HEK293 (cell line): Measurements from ENCODE around the gene MAPRE3.
A peak's percentile ranks its signal among the peaks of the same experiment; 100 is the strongest.

Source experiments
- CTCF ChIA-PET: fragments of 350-600 bp; formaldehyde crosslinking; extraction: SDS; loops from one replicate; lab custom pipeline; 2021; ENCODE audit warnings: antibody characterized with exemption; lab: Yijun Ruan, JAX
- POLR2A ChIA-PET: fragments of 300-600 bp; formaldehyde crosslinking; extraction: SDS; loops from one replicate; lab custom pipeline; 2020; ENCODE audit warnings: antibody characterized with exemption, inconsistent platforms; lab: Yijun Ruan, JAX
- H3K27ac ChIP-seq: fragments of 200-500 bp; sonication (Bioruptor generic); 2 replicates; pipeline ENCODE4 v1.5.1; 2014; ENCODE audit warnings: low read depth, low read length, control low read depth, inconsistent platforms; ENCODE audit errors: extremely low read depth
- H3K36me3 ChIP-seq, 2 experiments: fragments of 200-500 bp in 1 of 2; sonication (Bioruptor generic) in 1 of 2; 1 replicate in 1 of 2; 2 replicates in 1 of 2; pipeline ENCODE4 v1.5.1; 2014 to 2017; ENCODE audit warnings: inconsistent platforms in 2 of 2, low read length in 2 of 2; ENCODE audit not compliant: control insufficient read depth in 2 of 2, insufficient read depth in 1 of 2
- H3K4me1 ChIP-seq: fragments of 200-500 bp; sonication (Bioruptor generic); 2 replicates; pipeline ENCODE4 v1.5.1; 2014; ENCODE audit warnings: mild to moderate bottlenecking, low read length, inconsistent platforms; ENCODE audit not compliant: control insufficient read depth, insufficient read depth
- H3K4me3 ChIP-seq: 2 replicates; pipeline ENCODE4 v1.5.1; 2011; ENCODE audit warnings: low read depth, mild to moderate bottlenecking, control low read depth, low read length, moderate library complexity
- H3K9me3 ChIP-seq: fragments of 200-500 bp; sonication (Bioruptor generic); 2 replicates; pipeline ENCODE4 v1.5.1; 2014; ENCODE audit warnings: low read depth, low read length, inconsistent platforms; ENCODE audit not compliant: control insufficient read depth, insufficient read depth
- KLF7 ChIP-seq: fragments of 450-650 bp; formaldehyde crosslinking; IDR thresholded peaks from 2 replicates; pipeline ENCODE4 v1.5.1; 2016; ENCODE audit warnings: missing biosample characterization, missing genetic modification characterization, borderline replicate concordance
- ZNF121 ChIP-seq: fragments of 450-650 bp; formaldehyde crosslinking; IDR thresholded peaks from 2 replicates; pipeline ENCODE4 v1.5.1; 2016; ENCODE audit warnings: missing biosample characterization, missing genetic modification characterization
- ZNF132 ChIP-seq: fragments of 450-650 bp; formaldehyde crosslinking; IDR thresholded peaks from 2 replicates; pipeline ENCODE4 v1.5.1; 2017; ENCODE audit warnings: missing biosample characterization, missing genetic modification characterization, borderline replicate concordance
- ZNF146 ChIP-seq: fragments of 450-650 bp; formaldehyde crosslinking; IDR thresholded peaks from 2 replicates; pipeline ENCODE4 v1.5.1; 2016; ENCODE audit warnings: missing biosample characterization, missing genetic modification characterization
- ZNF157 ChIP-seq: fragments of 450-650 bp; formaldehyde crosslinking; IDR thresholded peaks from 2 replicates; pipeline ENCODE4 v1.5.1; 2016; ENCODE audit warnings: missing biosample characterization, missing genetic modification characterization
- ZNF2 ChIP-seq: fragments of 450-650 bp; formaldehyde crosslinking; IDR thresholded peaks from 2 replicates; pipeline ENCODE4 v1.5.1; 2016; ENCODE audit warnings: missing biosample characterization, missing genetic modification characterization
- ZNF202 ChIP-seq: fragments of 450-650 bp; formaldehyde crosslinking; IDR thresholded peaks from 2 replicates; pipeline ENCODE4 v1.5.1; 2016; ENCODE audit warnings: missing biosample characterization, missing genetic modification characterization, borderline replicate concordance
- ZNF324 ChIP-seq: fragments of 450-650 bp; formaldehyde crosslinking; IDR thresholded peaks from 2 replicates; pipeline ENCODE4 v1.5.1; 2016; ENCODE audit warnings: missing biosample characterization, missing genetic modification characterization
- ZNF341 ChIP-seq: fragments of 450-650 bp; formaldehyde crosslinking; IDR thresholded peaks from 2 replicates; pipeline ENCODE4; 2016; ENCODE audit warnings: low read depth, missing biosample characterization, missing genetic modification characterization
- ZNF416 ChIP-seq: fragments of 450-650 bp; formaldehyde crosslinking; IDR thresholded peaks from 2 replicates; pipeline ENCODE4 v1.5.1; 2016; ENCODE audit warnings: missing biosample characterization, missing genetic modification characterization
- ZNF555 ChIP-seq: fragments of 450-650 bp; formaldehyde crosslinking; conservative IDR thresholded peaks from 2 replicates; pipeline ENCODE4 v1.5.1; 2017; ENCODE audit warnings: missing biosample characterization, mild to moderate bottlenecking, missing genetic modification characterization, inconsistent platforms
- ZNF747 ChIP-seq: fragments of 450-650 bp; formaldehyde crosslinking; IDR thresholded peaks from 2 replicates; pipeline ENCODE4 v1.5.1; 2016; ENCODE audit warnings: missing biosample characterization, missing genetic modification characterization
- ZSCAN16 ChIP-seq: fragments of 450-650 bp; formaldehyde crosslinking; IDR thresholded peaks from 2 replicates; pipeline ENCODE4 v1.5.1; 2016; ENCODE audit warnings: missing biosample characterization, missing genetic modification characterization
- TF ChIP-seq, protein P1 (sequence below): fragments of 450-650 bp; formaldehyde crosslinking; IDR thresholded peaks from 2 replicates; pipeline ENCODE4 v1.5.1; 2016; ENCODE audit warnings: missing biosample characterization, missing genetic modification characterization
- TF ChIP-seq, protein P2 (sequence below): fragments of 450-650 bp; formaldehyde crosslinking; IDR thresholded peaks from 2 replicates; pipeline ENCODE4 v1.5.1; 2016; ENCODE audit warnings: missing biosample characterization, missing genetic modification characterization
- TF ChIP-seq, protein P3 (sequence below): sonication (generic); formaldehyde crosslinking; IDR thresholded peaks from 2 replicates; pipeline ENCODE4 v1.8.1; 2022; ENCODE audit warnings: mild to moderate bottlenecking, moderate library complexity, missing genetic modification reagents

The MAPRE3 gene

DNA sequence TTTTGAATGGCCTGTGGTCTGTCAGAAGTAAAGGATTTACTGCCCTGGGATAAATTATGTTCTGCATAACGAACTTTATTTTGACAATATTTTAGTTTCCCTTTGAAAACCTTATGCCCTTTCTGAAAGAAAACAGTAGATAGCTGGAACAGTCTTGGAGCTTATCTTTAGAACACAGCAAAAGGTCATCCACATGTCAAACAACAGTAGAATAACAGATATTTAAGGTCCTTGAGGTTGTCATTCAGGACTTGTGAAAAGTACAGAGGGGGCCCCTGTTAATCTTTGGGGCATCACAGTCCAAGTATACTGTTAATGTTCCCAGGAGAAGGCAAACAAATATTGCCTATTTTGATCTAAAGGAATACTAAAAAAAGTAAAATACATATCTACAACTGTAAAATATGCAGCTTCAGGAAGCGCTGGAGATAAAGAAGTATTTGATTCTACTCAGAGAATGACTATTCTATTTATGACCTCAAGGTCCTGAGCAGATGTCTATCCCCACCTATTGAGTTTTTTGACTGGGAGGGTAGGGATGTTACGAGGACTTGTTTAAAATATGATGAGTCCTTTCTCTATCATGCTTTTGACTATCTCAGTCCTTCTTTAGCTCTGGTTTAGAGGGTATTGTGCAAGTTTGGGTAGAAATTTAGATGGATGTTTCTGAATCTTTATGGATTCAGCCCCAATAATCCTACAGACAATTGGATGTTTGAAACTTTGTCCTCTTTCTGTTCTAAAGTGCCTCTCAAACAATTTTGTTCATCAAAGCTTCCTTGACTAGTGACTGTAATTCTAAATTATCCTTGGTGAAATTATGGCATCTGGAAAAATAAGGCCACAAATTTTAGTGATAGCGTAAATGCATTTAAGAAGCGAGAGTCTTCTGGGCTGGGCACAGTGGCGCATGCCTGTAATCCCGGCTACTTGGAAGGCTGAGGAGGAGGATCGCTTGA, 37.3 kb downstream of the MAPRE3 start:
- TF ChIP-seq ZNF157 = peak; percentile 62
- no peak for TF ChIP-seq ZSCAN16 (tag by site-specific recombination)
- Histone ChIP-seq H3K27ac (no peak overlapping the region), H3K4me1 (peaks cover 3% of the 10 kb centered on the region; the same call in 1 of the 2 replicates), H3K4me3 (no peak overlapping the region), H3K9me3 (no peaks in the 10 kb centered on the region), H3K36me3 (no peaks in the 10 kb centered on the region)
- ChIA-PET POLR2A (interaction anchor here (1.5 kb wide), 1 partner anchor 14 kb away, joined by 3 read pairs; no protein-coding TSS in a partner anchor), CTCF (interaction anchor here (0.7 to 3.7 kb wide), 4 partner anchors 9 to 766 kb away, joined by 3 to 12 read pairs (median 4); no protein-coding TSS in a partner anchor)

DNA sequence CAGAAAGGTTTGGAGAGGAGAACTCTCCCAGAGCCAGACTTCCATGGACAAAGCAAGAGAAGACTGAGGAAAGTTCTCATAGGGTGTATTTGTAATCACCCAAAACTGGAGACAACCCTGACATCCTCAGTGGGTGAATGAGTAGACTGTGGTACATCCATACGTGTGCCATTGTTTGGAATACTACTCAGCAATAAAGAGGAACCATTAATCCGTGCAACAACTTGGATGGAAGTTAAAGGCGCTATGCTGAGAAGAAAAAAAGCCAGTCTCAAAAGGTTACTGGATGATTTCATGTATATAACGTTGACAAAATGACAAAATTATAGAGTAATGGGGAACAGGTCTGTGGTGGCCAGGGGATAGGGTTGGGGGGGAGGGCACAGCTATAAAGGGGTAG, 38.2 kb downstream of the MAPRE3 start:
- H3K4me1 ChIP-seq = peaks cover 3% of the 10 kb centered on the region; the same call in 1 of the 2 replicates
- ChIA-PET POLR2A (no interaction called here), CTCF (interaction anchor here (1.6 to 5.5 kb wide), 2 partner anchors 26 to 46 kb away, joined by 6 to 53 read pairs; no protein-coding TSS in a partner anchor)
- H3K9me3 ChIP-seq = no peaks in the 10 kb centered on the region
- H3K4me3 ChIP-seq = no peak overlapping the region
- TF ChIP-seq, protein P1, sequence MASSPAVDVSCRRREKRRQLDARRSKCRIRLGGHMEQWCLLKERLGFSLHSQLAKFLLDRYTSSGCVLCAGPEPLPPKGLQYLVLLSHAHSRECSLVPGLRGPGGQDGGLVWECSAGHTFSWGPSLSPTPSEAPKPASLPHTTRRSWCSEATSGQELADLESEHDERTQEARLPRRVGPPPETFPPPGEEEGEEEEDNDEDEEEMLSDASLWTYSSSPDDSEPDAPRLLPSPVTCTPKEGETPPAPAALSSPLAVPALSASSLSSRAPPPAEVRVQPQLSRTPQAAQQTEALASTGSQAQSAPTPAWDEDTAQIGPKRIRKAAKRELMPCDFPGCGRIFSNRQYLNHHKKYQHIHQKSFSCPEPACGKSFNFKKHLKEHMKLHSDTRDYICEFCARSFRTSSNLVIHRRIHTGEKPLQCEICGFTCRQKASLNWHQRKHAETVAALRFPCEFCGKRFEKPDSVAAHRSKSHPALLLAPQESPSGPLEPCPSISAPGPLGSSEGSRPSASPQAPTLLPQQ (tag by site-specific recombination) = no peak
- peak; percentile 68; the same call in 1 of the 2 replicates for TF ChIP-seq ZNF146 (tag by site-specific recombination)
- no peaks in the 10 kb centered on the region for H3K36me3 ChIP-seq
- no peak overlapping the region for H3K27ac ChIP-seq

DNA sequence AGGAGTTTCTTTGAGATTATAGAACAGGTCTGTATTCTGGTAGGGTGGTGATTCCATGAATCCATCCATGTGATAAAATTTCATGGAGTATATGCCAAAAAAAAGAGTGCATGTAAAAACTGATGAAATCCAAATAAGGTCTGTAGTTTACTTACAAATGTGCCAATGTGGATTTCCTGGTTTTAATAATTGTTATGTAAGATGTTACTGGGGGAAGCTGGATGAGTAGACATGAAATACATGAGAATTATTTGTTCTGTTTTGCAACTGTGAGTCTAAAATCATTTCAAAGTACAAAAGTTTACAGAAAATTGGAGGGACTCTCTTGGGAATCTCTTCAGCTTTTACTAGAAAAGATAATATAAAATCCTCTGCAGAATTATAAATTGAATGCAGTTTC, 38.6 kb downstream of the MAPRE3 start:
- POLR2A ChIA-PET = no interaction called here
- TF ChIP-seq ZNF555 (tag by site-specific recombination) (no peak), ZNF324 (tag by site-specific recombination) (no peak), ZNF121 (tag by site-specific recombination) (no peak), ZNF416 (tag by site-specific recombination) (no peak), KLF7 (tag by site-specific recombination) (no peak), ZNF202 (tag by site-specific recombination) (no peak), ZNF341 (no peak), ZNF747 (no peak), ZNF2 (tag by site-specific recombination) (no peak), ZNF132 (tag by site-specific recombination) (no peak)
- TF ChIP-seq, protein P2, sequence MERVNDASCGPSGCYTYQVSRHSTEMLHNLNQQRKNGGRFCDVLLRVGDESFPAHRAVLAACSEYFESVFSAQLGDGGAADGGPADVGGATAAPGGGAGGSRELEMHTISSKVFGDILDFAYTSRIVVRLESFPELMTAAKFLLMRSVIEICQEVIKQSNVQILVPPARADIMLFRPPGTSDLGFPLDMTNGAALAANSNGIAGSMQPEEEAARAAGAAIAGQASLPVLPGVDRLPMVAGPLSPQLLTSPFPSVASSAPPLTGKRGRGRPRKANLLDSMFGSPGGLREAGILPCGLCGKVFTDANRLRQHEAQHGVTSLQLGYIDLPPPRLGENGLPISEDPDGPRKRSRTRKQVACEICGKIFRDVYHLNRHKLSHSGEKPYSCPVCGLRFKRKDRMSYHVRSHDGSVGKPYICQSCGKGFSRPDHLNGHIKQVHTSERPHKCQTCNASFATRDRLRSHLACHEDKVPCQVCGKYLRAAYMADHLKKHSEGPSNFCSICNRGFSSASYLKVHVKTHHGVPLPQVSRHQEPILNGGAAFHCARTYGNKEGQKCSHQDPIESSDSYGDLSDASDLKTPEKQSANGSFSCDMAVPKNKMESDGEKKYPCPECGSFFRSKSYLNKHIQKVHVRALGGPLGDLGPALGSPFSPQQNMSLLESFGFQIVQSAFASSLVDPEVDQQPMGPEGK (tag by site-specific recombination) = no peak
- TF ChIP-seq, protein P3, sequence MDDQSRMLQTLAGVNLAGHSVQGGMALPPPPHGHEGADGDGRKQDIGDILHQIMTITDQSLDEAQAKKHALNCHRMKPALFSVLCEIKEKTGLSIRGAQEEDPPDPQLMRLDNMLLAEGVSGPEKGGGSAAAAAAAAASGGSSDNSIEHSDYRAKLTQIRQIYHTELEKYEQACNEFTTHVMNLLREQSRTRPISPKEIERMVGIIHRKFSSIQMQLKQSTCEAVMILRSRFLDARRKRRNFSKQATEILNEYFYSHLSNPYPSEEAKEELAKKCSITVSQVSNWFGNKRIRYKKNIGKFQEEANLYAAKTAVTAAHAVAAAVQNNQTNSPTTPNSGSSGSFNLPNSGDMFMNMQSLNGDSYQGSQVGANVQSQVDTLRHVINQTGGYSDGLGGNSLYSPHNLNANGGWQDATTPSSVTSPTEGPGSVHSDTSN = no peak
- TF ChIP-seq, all 188 proteins: peak for 0
- CTCF ChIA-PET = interaction anchor here (0.6 to 5.5 kb wide), 5 partner anchors 22 to 163 kb away, joined by 3 to 53 read pairs (median 6); no protein-coding TSS in a partner anchor
- peaks cover 3% of the 10 kb centered on the region; the same call in 1 of the 2 replicates for H3K4me1 ChIP-seq
- H3K9me3 ChIP-seq = no peaks in the 10 kb centered on the region
- no peak overlapping the region for H3K4me3 ChIP-seq
- no peaks in the 10 kb centered on the region for H3K36me3 ChIP-seq
- H3K27ac ChIP-seq = no peak overlapping the region
